SK-N-SH (cell line): ENCODE measurements around the gene FA2H. TPM values are rescaled to one million over a fixed set of nuclear protein-coding genes. Genes with fewer than 3 reads are reported as not detected.

Experiments
- CTCF ChIA-PET: fragments of 300-600, 350-600 bp; formaldehyde crosslinking; extraction: SDS; loops from one replicate; lab custom pipeline; 2021; lab: Yijun Ruan, JAX
- POLR2A ChIA-PET: fragments of 350-600 bp; sonication (Branson Sonifier 250); formaldehyde crosslinking; extraction: SDS; loops from one replicate; lab custom pipeline; 2020; ENCODE audit warnings: antibody characterized with exemption, inconsistent platforms; lab: Yijun Ruan, JAX
- DNase-seq: peaks from one replicate; pipeline ENCODE4 v3.0.0; 2012
- H2AFZ ChIP-seq: fragments of 200-600 bp; sonication (generic); 2 replicates; pipeline ENCODE4 v1.8.1; 2016; ENCODE audit warnings: antibody characterized with exemption, mild to moderate bottlenecking, low read depth
- H3F3A ChIP-seq: fragments of 200-600 bp; sonication (generic); replicated peaks from 2 replicates; pipeline ENCODE3; 2016; ENCODE audit warnings: antibody characterized with exemption, mild to moderate bottlenecking; ENCODE audit not compliant: insufficient read depth
- H3K27ac ChIP-seq, 2 experiments: fragments of 200-500 bp in 1 of 2; fragments of 200-600 bp in 1 of 2; sonication (Bioruptor generic) in 1 of 2; sonication (generic), shearing (Covaris generic) in 1 of 2; 2 replicates each; pipeline versions ENCODE4 v1.5.1 to v1.6.1; 2014 to 2016; ENCODE audit warnings: low read depth in 2 of 2, inconsistent platforms in 1 of 2, low read length in 1 of 2, mild to moderate bottlenecking in 1 of 2, mixed read lengths in 1 of 2
- H3K27me3 ChIP-seq: fragments of 200-600 bp; sonication (generic), shearing (Covaris generic); 2 replicates; pipeline ENCODE4 v1.6.1; 2016; ENCODE audit warnings: mixed run types; ENCODE audit not compliant: insufficient read depth
- H3K36me3 ChIP-seq, 2 experiments: fragments of 200-500 bp in 1 of 2; fragments of 200-600 bp in 1 of 2; sonication (Bioruptor generic) in 1 of 2; sonication (generic) in 1 of 2; replicated peaks in 1 of 2; 2 replicates each; pipeline versions ENCODE3 to v1.5.1; 2014 to 2016; ENCODE audit warnings: low read length in 1 of 2, mild to moderate bottlenecking in 1 of 2; ENCODE audit not compliant: insufficient read depth in 2 of 2, control insufficient read depth in 1 of 2
- H3K4me1 ChIP-seq, 2 experiments: fragments of 200-500 bp in 1 of 2; fragments of 200-600 bp in 1 of 2; sonication (Bioruptor generic) in 1 of 2; sonication (generic), shearing (Covaris generic) in 1 of 2; 2 replicates each; pipeline versions ENCODE4 v1.5.1 to v1.6.1; 2014 to 2016; ENCODE audit warnings: low read depth in 1 of 2, low read length in 1 of 2, mixed run types in 1 of 2; ENCODE audit not compliant: insufficient read depth in 2 of 2, control insufficient read depth in 1 of 2
- H3K4me2 ChIP-seq: fragments of 200-600 bp; sonication (generic), shearing (Covaris generic); 2 replicates; pipeline ENCODE4 v1.6.1; 2017; ENCODE audit warnings: mixed run types
- H3K4me3 ChIP-seq, 2 experiments: fragments of 200-500 bp in 1 of 2; fragments of 200-600 bp in 1 of 2; sonication (Bioruptor generic) in 1 of 2; sonication (generic), shearing (Covaris generic) in 1 of 2; 2 replicates each; pipeline versions ENCODE4 v1.5.1 to v1.8.1; 2014 to 2016; ENCODE audit warnings: low read depth in 2 of 2, inconsistent platforms in 1 of 2, low read length in 1 of 2, mild to moderate bottlenecking in 1 of 2, mixed read lengths in 1 of 2, moderate library complexity in 1 of 2
- H3K79me2 ChIP-seq: fragments of 200-600 bp; sonication (generic); 2 replicates; pipeline ENCODE4 v1.8.1; 2017; ENCODE audit warnings: mild to moderate bottlenecking; ENCODE audit not compliant: insufficient read depth
- H3K9ac ChIP-seq: fragments of 200-600 bp; sonication (generic); 2 replicates; pipeline ENCODE4 v1.6.1; 2017; ENCODE audit warnings: mixed run types
- H3K9me2 ChIP-seq: fragments of 200-600 bp; sonication (generic); 2 replicates; pipeline ENCODE4 v1.6.1; 2017; ENCODE audit warnings: mixed run types
- H3K9me3 ChIP-seq: fragments of 200-600 bp; sonication (generic); 2 replicates; pipeline ENCODE4 v1.6.1; 2017; ENCODE audit warnings: mixed run types, mild to moderate bottlenecking, moderate library complexity
- H4K20me1 ChIP-seq: fragments of 200-600 bp; sonication (generic); 2 replicates; pipeline ENCODE4 v1.6.1; 2017; ENCODE audit warnings: mild to moderate bottlenecking, mixed run types; ENCODE audit not compliant: insufficient read depth
- CTCF ChIP-seq: fragments of 200-600 bp; sonication (generic); IDR thresholded peaks from 2 replicates; pipeline ENCODE4 v1.6.1; 2017; ENCODE audit warnings: antibody characterized with exemption, mild to moderate bottlenecking, moderate library complexity
- FOXJ3 ChIP-seq: sonication (generic); formaldehyde crosslinking; IDR thresholded peaks from 2 replicates; pipeline ENCODE4 v1.5.1; 2020; ENCODE audit warnings: mild to moderate bottlenecking, missing genetic modification reagents
- FOXM1 ChIP-seq: IDR thresholded peaks from 2 replicates; pipeline ENCODE4 v1.4.0; 2012; ENCODE audit warnings: low read depth, mild to moderate bottlenecking
- GABPA ChIP-seq: IDR thresholded peaks from 2 replicates; pipeline ENCODE4 v1.4.0; 2012; ENCODE audit warnings: low read depth, mild to moderate bottlenecking
- NFIC ChIP-seq: IDR thresholded peaks from 2 replicates; pipeline ENCODE4 v1.4.0; 2012; ENCODE audit warnings: borderline replicate concordance
- RAD21 ChIP-seq: IDR thresholded peaks from 2 replicates; pipeline ENCODE4 v1.6.1; 2012; ENCODE audit warnings: mild to moderate bottlenecking, low read length
- SMC3 ChIP-seq: IDR thresholded peaks from 2 replicates; pipeline ENCODE4 v1.6.1; 2012; ENCODE audit warnings: low read depth, low read length, improper control_type of control experiment
- YY1 ChIP-seq: IDR thresholded peaks from 2 replicates; pipeline ENCODE4 v1.4.0; 2012; ENCODE audit warnings: low read depth, mild to moderate bottlenecking
- WGBS: methylation state at CpG from one replicate; pipeline ENCODE4 v1.1.6; 2017; ENCODE audit warnings: low lambda C conversion rate; 5-methylcytosine and 5-hydroxymethylcytosine counted together
- polyA plus RNA-seq, 3 experiments: library from polyadenylated mRNA; depleted of rRNA; stranded (reverse); fragments of >200 nt; gene quantifications; 2 replicates each; pipeline ENCODE4 v1.2.3, GENCODE V29; 2012
- TF ChIP-seq, protein P1 (sequence below): IDR thresholded peaks from 2 replicates; pipeline ENCODE4 v1.4.0; 2012; ENCODE audit warnings: low read depth
- TF ChIP-seq, protein P2 (sequence below): IDR thresholded peaks from 2 replicates; pipeline ENCODE4 v1.4.0; 2012; ENCODE audit warnings: low read depth, borderline replicate concordance

The FA2H gene
- polyA plus RNA-seq, 1 of the 3 experiments (the other 2 are of a cell fraction) = not detected

DNA sequence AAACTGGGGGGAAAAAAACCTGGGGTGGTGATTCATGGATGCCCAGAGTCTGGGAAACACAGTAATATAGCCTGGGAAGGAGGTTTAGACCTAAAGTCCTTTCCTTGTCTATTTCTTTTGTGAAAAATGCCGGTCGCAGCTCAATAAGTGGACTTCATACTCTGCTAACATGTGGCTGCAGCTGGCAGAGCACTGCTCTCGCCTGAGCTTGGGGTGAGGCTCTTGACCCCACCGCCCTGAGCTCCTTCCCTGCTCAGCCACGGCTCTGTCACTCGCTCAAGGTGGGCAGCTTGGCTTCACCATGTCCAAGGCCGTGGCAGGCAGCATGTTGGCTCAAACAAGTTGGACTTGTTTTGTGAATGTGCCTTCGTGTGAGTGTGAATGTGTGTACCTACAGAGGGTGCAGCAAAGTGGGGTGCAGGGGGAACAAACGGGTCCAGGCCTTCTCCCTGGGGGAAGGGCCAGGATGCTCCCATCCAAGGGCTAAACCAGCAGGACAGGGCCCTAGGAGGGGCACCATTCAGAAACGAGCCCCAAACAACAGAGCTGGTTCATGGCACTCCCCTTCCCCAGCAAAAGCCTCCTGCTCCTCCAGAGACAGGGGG, 4.9 kb downstream of the FA2H start:
- WGBS = 30% methylated on average over 8 of the region's 10 CpGs
- H3K9ac ChIP-seq = no peak overlapping the region
- H3K79me2 ChIP-seq = no peaks in the 10 kb centered on the region
- H3K4me1 ChIP-seq = peaks cover 0 to 5% of the 10 kb centered on the region in 2 experiments; a peak in 1 of 4 replicates
- H3K27ac ChIP-seq = no peak overlapping the region
- H3K36me3 ChIP-seq = no peaks in the 10 kb centered on the region
- ChIA-PET POLR2A (no interaction called here), CTCF (interaction anchor here (1.0 kb wide), 1 partner anchor 92 kb away, joined by 3 read pairs; no protein-coding TSS in a partner anchor)
- DNase-seq = no peak
- no peak overlapping the region for H3K4me3 ChIP-seq
- H3K27me3 ChIP-seq = peaks cover 23% of the 10 kb centered on the region
- TF ChIP-seq, protein P1, sequence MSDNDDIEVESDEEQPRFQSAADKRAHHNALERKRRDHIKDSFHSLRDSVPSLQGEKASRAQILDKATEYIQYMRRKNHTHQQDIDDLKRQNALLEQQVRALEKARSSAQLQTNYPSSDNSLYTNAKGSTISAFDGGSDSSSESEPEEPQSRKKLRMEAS = no peak
- no peak for TF ChIP-seq RAD21
- TF ChIP-seq FOXM1 = no peak
- no peak for TF ChIP-seq SMC3
- TF ChIP-seq CTCF = no peak
- no peak for TF ChIP-seq NFIC
- TF ChIP-seq, protein P2, sequence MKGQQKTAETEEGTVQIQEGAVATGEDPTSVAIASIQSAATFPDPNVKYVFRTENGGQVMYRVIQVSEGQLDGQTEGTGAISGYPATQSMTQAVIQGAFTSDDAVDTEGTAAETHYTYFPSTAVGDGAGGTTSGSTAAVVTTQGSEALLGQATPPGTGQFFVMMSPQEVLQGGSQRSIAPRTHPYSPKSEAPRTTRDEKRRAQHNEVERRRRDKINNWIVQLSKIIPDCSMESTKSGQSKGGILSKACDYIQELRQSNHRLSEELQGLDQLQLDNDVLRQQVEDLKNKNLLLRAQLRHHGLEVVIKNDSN = no peak
- TF ChIP-seq FOXJ3 = no peak
- TF ChIP-seq YY1 = no peak
- no peak for TF ChIP-seq GABPA
- H3K9me3 ChIP-seq = no peaks in the 10 kb centered on the region
- no peaks in the 10 kb centered on the region for H4K20me1 ChIP-seq
- H3F3A ChIP-seq = no peaks in the 10 kb centered on the region
- no peaks in the 10 kb centered on the region for H3K9me2 ChIP-seq
- H2AFZ ChIP-seq = no peak overlapping the region
- H3K4me2 ChIP-seq = no peak overlapping the region

DNA sequence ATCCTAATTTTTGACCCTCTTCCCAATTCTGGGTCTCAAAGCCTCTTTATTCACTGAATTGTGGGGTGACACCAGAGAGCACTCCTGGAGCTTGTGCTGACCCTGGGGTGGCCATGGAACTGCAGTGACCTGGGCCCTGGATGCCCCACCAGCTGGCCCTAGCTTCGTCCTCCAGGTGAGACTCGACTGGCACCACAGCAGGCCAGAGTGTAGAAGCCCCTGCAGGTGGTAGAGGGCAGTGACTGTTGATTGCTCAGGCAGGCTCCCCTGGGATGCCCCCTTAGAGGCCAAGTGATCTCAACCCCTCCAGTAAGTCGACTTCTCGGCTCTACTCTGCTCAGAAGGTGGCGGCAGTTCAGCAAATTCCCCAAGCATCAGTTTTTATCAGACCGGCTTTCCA, 6.4 kb downstream of the FA2H start:
- CTCF ChIA-PET = no interaction called here
- POLR2A ChIA-PET = no interaction called here
- H3K9ac ChIP-seq = no peak overlapping the region
- no peak overlapping the region for H3K4me2 ChIP-seq
- H4K20me1 ChIP-seq = no peaks in the 10 kb centered on the region
- H3K27ac ChIP-seq = no peak overlapping the region
- H3K79me2 ChIP-seq = no peaks in the 10 kb centered on the region
- no peak overlapping the region for H2AFZ ChIP-seq
- TF ChIP-seq GABPA = no peak
- H3K36me3 ChIP-seq = no peaks in the 10 kb centered on the region
- 51% methylated on average over 6 of the region's 6 CpGs for WGBS
- peaks cover 10% of the 10 kb centered on the region; the same call in 1 of the 2 replicates for H3K27me3 ChIP-seq
- no peak overlapping the region for H3K4me3 ChIP-seq
- DNase-seq = no peak
- H3K9me2 ChIP-seq = no peaks in the 10 kb centered on the region
- H3K9me3 ChIP-seq = no peaks in the 10 kb centered on the region
- H3K4me1 ChIP-seq = no peaks in the 10 kb centered on the region
- no peaks in the 10 kb centered on the region for H3F3A ChIP-seq
